ENCODE measurements around the gene LBX2.
"Not testable (repeated sequence)": the region's sequence is repeated elsewhere in the genome, so short reads cannot be mapped to it uniquely, and the experiment has no call there.

Gene LBX2

GRCh38 chr2:74481961-74482800 lies 17.2 kb downstream of the LBX2 start:
- DNase-seq, result no peak

GRCh38 chr2:74481431-74481830 lies 18.0 kb downstream of the LBX2 start:
- no peak for DNase-seq

- no peak for DNase-seq
Measured at GRCh38 chr2:74474899-74475298, 24.5 kb downstream of the LBX2 start.

GRCh38 chr2:74474481-74474880 lies 24.9 kb downstream of the LBX2 start:
- no peak for DNase-seq

- no peak for DNase-seq
Measured at GRCh38 chr2:74472945-74473258, 26.5 kb downstream of the LBX2 start.

GRCh38 chr2:74472086-74472944 lies 27.1 kb downstream of the LBX2 start, which contains the start of gene MRPL53:
TSS of gene MRPL53 (minus strand) at chr2:74472680. CDS start at chr2:74472660, 20 bp downstream.
- peak; percentile 97 to 98 for DNase-seq

GRCh38 chr2:74471332-74472065 lies 27.9 kb downstream of the LBX2 start:
- no peak for DNase-seq

- DNase-seq, result not testable (repeated sequence)
Measured at GRCh38 chr2:74470742-74471141, 28.7 kb downstream of the LBX2 start.

GRCh38 chr2:74464406-74464805 lies 35.0 kb downstream of the LBX2 start:
- no peak for DNase-seq

- DNase-seq, result no peak
Measured at GRCh38 chr2:74462786-74463105, 36.7 kb downstream of the LBX2 start.

- no peak for DNase-seq
Measured at GRCh38 chr2:74462054-74462785, 37.2 kb downstream of the LBX2 start.

GRCh38 chr2:74461187-74462053 lies 38.0 kb downstream of the LBX2 start:
- no peak for DNase-seq

- not testable (repeated sequence) for DNase-seq
Measured at GRCh38 chr2:74460187-74460586, 39.2 kb downstream of the LBX2 start.

- not testable (repeated sequence) for DNase-seq
Measured at GRCh38 chr2:74459503-74460118, 39.8 kb downstream of the LBX2 start.

- DNase-seq, result no peak
Measured at GRCh38 chr2:74458938-74459363, 40.5 kb downstream of the LBX2 start.

GRCh38 chr2:74458132-74458937 lies 41.1 kb downstream of the LBX2 start, which contains the start of gene WBP1:
TSS of gene WBP1 (plus strand) at chr2:74458438. CDS start at chr2:74458603, 165 bp downstream.
- DNase-seq, result peak; percentile 99

- peak; percentile 86 to 90 for DNase-seq
Measured at GRCh38 chr2:74457549-74458131, 41.8 kb downstream of the LBX2 start.

- no peak for DNase-seq
Measured at GRCh38 chr2:74457129-74457548, 42.3 kb downstream of the LBX2 start.

GRCh38 chr2:74454654-74455511 lies 44.5 kb downstream of the LBX2 start, which contains the start of gene INO80B:
TSS of gene INO80B (plus strand) at chr2:74455087. CDS start at chr2:74455117, 30 bp downstream.
- peak; percentile 99 for DNase-seq

Data from activated T-cell treated with anti-CD3 and anti-CD28 coated beads, Interleukin-2, amount 50 U/mL, for 48 hours (primary cell).